ENCODE results near the gene LDHAL6A.
"Not testable (repeated sequence)": the region's sequence is repeated elsewhere in the genome, so short reads cannot be mapped to it uniquely, and the experiment has no call there.

Gene LDHAL6A
- total RNA-seq, result 0 to 0.08 (median 0) reads per million in 4 donors

DNA sequence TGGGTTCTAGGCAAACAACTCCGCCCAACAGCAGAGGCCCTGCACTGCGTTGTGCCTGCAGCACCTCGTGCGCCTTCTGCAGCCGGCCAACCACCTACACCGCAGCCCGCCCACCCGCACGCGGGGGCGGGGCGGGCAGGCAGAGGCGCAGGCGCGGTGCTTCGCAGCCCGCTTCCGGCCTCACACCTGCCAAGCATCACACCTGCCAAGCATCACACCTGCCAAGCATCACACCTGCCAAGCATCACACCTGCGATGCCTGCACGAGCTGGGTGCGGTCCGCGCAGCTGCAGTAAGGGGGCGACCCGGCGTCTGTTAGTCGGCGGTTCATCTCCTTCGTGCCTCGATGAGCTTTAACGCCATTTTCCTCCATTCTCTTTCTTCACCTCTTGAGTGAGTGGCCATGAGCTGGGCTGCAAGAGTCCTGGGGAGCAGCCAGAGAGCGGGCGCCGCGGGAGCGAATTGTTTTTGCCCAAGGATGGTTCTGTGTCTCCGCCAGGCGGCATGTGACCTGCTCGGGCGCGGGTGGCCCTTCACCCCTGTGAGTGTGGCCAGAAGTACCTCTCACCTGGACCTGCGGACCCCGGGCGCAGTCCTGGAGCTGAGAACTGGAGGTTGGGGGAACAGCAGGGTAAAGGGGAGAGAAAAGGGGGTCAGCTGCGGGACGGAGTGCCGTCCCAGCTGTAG is at the start of gene LDHAL6A:
Gene LDHAL6A, plus strand, starts transcription at position 171 of the 687 bp plus-strand sequence. CDS start 825 bp downstream, outside the sequence.
- no peak for DNase-seq

DNA sequence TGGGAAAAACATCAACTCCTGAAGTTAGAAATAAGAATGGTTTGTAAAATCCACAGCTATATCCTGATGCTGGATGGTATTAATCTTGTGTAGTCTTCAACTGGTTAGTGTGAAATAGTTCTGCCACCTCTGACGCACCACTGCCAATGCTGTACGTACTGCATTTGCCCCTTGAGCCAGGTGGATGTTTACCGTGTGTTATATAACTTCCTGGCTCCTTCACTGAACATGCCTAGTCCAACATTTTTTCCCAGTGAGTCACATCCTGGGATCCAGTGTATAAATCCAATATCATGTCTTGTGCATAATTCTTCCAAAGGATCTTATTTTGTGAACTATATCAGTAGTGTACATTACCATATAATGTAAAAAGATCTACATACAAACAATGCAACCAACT is 48.3 kb upstream of the LDHAL6A start:
- not testable (repeated sequence) for DNase-seq

GRCh38 chr11:18408558-18409291 is 46.9 kb upstream of the LDHAL6A start:
- no peak for DNase-seq

GRCh38 chr11:18416459-18416858 is 39.2 kb upstream of the LDHAL6A start:
- no peak for DNase-seq

- no peak for DNase-seq
These were observed 36.6 kb upstream of the LDHAL6A start for GRCh38 chr11:18419040-18419439.

DNA sequence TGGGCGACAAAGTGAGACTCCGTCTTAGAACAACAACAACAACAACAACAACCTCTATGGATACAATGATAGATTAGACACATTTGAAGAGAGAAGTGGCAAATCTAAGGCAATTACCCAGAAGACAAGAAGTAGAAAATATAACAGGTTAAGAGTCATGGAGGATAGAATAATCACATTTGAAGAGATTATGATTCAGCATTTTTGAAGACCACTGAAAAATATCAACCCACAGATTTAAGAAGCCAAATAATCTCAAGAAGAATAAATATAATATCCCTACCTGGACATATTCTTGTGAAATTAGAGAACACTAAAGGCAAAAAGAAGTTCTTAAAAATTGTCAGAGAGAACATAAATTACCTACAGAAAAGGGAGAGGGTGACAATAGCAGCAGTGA is 35.6 kb upstream of the LDHAL6A start:
- no peak for DNase-seq

DNA sequence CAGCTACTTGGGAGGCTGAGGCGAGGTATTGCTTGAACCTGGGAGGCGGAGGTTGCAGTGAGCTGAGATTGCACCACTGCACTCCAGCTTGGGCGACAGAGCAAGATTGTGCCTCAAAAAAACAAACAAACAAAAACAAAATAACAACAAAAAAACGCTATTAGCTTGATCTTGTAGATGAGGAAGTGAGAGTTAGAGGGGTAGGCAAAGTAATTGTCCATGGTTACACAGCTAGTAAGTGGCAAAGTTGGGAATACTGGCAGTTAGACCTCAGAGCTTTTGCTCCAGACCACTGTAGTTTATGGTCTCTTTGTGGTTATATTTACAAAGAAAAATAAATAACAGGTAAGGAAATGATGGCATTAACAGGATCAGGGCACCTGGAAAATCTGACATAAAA is 28.4 kb upstream of the LDHAL6A start:
- no peak for DNase-seq

DNA sequence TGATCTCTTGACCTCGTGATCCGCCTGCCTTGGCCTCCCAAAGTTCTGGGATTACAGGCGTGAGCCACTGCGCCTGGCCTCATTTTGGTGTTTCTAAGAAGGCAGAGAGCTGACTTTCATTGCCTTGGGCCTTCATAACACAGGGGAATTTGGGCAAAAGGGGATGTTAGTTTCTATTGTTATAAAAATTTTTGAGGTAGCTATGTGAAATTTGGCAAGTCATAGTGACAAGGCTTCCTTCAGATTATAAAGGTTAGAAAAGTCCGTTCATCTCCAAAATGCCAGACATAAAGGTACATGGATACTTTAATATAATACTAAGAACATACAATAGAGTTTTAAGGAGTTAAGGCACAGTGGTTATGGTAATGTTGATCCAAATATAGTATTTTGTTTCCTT is 26.3 kb upstream of the LDHAL6A start:
- no peak for DNase-seq

DNA sequence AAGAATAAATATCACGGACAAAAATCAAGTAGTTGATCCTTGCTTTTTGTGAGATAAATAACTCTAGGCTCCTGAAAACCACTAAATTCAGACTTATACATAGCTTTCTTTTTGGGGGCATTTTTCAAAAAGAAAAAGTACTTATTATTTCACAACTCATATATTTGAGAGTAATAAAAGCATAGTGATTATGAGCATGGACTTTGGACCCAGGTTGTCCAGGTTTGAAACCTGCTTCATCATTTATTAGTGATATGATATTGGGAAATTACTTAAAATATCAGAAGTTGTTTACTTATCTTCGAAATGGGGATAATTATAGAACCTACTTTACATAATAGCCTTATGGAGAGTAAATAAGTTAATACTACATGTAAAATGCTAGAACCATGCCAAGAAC is 17.0 kb upstream of the LDHAL6A start:
- no peak for DNase-seq

- no peak for DNase-seq
These were observed 6.4 kb upstream of the LDHAL6A start for GRCh38 chr11:18449251-18449650.

DNA sequence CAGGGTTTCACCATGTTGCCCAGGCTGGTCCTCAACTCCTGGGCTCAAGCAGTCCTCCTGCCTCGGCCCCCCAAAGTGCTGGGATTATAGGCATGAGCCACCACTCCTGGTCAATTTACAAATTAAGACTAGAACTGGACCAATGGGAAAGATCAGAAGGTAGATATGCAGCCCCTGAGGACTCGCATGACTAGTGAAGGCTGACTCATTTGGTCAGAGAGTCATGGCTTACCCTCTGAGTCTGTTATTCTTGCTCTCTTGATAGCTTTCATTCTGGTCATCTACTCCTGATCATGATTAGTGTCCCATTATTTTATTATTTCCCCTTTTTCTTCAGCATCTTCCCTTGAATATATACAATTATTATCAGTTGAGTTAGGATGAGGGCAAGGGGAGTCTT is 2.7 kb upstream of the LDHAL6A start:
- DNase-seq, result no peak

DNA sequence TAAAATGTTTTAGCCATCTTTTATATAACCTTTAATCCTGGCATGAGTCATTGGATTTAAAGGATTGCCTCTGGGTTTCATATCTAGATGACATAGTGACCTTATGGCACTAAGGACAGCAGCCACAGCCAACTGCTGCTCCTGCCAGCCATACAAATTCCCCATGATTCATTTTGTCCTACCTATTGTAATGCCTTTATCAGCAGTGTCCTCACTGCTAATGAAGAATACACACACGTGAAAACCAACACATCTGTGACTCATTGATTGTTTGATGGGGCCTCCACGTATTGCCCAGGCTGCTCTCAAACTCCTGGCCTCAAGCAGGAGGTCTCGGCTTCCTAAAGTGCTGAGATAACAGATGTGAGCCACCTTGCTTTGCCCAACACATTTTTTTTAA is 1.8 kb downstream of the LDHAL6A start:
- no peak for DNase-seq

- DNase-seq, result no peak
These were observed 4.0 kb downstream of the LDHAL6A start for GRCh38 chr11:18459634-18460033.

- no peak for DNase-seq
These were observed 6.3 kb downstream of the LDHAL6A start for GRCh38 chr11:18461909-18462308.

DNA sequence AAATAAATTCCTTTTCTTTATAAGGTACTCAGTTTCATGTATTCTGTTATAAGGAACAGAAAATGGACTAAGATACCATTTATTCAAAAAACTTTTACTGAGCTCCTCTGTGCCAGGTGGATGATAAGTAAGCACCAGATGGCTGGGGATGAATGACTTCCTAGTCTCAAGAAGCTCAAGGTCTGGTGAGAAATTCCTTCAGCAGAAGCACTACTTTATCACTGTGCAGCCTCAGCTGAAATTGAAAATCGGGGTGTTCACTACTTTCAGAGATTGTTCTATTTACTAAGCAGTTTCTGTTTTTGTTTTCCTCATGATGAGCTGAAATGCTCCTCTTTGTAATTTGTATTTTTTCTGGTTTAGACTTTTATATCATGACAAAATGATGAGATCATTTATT is 7.8 kb downstream of the LDHAL6A start:
- no peak for DNase-seq

- DNase-seq, result no peak
These were observed 10.7 kb downstream of the LDHAL6A start for GRCh38 chr11:18466402-18466801.

GRCh38 chr11:18468059-18468458 is 12.4 kb downstream of the LDHAL6A start:
- peak in 1 of 5 donors; percentile 18 for DNase-seq

DNA sequence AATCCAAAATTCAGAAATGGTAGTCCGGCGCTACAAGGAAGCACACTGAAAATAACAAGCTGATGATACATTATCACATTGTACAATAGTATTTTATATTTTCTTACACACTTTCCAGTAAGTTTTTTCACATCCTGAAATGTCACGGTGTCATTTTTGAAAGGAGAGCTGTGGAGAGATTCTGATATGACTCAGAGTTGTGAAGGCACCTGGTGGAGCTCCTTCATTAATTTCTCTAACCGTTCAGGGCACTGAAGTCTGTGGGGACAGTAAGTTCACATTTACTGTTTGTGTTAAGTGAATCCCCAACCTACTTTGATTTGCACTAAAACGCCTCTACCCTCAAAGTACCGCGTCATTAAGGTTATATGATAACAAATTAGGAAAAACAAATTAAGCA is 13.3 kb downstream of the LDHAL6A start:
- DNase-seq, result peak in 1 of 5 donors; percentile 25

- DNase-seq, result peak in 1 of 5 donors; percentile 45
These were observed 16.3 kb downstream of the LDHAL6A start for GRCh38 chr11:18471995-18472394.

GRCh38 chr11:18472587-18472986 is 16.9 kb downstream of the LDHAL6A start:
- no peak for DNase-seq

- no peak for DNase-seq
These were observed 23.4 kb downstream of the LDHAL6A start for GRCh38 chr11:18479063-18479462.

- DNase-seq, result no peak
These were observed 30.4 kb downstream of the LDHAL6A start for GRCh38 chr11:18485913-18486528.

DNA sequence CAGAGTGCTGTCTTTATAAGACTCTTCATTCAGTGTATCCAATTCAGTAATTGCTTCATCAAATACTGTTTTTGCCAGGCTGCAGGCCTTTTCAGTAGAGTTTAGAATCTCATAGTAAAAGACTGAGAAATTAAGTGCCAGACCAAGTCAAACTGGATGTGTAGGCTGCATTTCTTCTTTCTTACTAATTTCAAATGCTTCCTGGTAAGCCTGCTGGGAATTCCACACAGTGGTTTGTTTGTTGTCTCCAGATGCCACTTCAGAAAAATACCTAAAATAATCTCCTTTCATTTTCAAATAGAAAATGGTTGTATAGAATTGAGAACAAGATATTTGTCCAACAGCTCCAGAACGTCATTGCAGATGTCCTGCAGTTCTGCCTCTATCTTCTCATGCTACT is 34.7 kb downstream of the LDHAL6A start:
- DNase-seq, result no peak
